ENCODE measurements around the gene RAD51B. TPM values are rescaled to one million over a fixed set of nuclear protein-coding genes. Genes with fewer than 3 reads are reported as not detected.

RAD51B gene
- total RNA-seq, 1 donor from 2014 or later = 3.3 TPM

DNA sequence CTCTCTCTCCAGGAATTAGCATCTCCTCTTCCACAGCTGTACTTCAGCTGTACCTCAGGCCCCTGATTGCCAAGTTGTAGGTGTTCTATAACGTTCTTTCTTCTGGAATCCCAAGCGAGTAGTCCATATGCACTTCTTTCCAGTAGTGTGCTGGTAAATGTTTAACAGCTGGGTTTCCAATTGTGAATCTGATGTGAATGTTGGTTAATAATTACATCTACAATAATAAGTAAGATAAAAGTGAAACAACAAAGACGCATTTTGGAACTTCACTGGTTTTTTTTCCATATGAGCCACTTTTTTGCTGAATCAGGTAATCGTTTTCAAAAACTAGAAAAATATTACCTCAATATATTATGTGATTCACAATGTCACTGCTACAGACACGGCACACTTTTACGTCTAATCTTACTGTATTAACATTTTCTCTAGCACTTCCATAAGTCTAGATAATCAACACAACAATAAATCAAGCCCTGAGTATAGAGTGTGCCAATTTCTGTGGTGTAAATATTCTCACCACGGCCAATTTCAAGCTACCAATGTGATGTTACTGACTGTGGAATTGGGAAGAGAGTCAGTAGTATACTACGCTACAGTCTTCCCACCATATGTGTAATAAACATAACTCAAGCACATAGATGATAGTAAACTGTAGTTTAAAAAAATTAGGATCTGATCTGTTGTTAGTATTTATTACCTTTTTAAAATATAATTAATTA, 860.3 kb downstream of the RAD51B start:
- peak; percentile 62 for ATAC-seq

GRCh38 chr14:68680541-68681051, 861.0 kb downstream of the RAD51B start:
- DNase-seq (ENCODE audit: low spot score) = peak; percentile 85
- ATAC-seq = peak; percentile 75

More for the DNA sequence above, 860.3 kb downstream of the RAD51B start:
- DNase-seq (ENCODE audit: low spot score) = no peak

- DNase-seq (ENCODE audit: low spot score) (no peak), ATAC-seq (no peak)
Observed at GRCh38 chr14:68681256-68682011, 861.9 kb downstream of the RAD51B start.

- DNase-seq (ENCODE audit: low spot score) (no peak), ATAC-seq (no peak)
Observed at GRCh38 chr14:68682166-68683103, 862.9 kb downstream of the RAD51B start.

GRCh38 chr14:68683326-68683725, 863.7 kb downstream of the RAD51B start:
- no peak for ATAC-seq
- DNase-seq (ENCODE audit: low spot score) = no peak

DNA sequence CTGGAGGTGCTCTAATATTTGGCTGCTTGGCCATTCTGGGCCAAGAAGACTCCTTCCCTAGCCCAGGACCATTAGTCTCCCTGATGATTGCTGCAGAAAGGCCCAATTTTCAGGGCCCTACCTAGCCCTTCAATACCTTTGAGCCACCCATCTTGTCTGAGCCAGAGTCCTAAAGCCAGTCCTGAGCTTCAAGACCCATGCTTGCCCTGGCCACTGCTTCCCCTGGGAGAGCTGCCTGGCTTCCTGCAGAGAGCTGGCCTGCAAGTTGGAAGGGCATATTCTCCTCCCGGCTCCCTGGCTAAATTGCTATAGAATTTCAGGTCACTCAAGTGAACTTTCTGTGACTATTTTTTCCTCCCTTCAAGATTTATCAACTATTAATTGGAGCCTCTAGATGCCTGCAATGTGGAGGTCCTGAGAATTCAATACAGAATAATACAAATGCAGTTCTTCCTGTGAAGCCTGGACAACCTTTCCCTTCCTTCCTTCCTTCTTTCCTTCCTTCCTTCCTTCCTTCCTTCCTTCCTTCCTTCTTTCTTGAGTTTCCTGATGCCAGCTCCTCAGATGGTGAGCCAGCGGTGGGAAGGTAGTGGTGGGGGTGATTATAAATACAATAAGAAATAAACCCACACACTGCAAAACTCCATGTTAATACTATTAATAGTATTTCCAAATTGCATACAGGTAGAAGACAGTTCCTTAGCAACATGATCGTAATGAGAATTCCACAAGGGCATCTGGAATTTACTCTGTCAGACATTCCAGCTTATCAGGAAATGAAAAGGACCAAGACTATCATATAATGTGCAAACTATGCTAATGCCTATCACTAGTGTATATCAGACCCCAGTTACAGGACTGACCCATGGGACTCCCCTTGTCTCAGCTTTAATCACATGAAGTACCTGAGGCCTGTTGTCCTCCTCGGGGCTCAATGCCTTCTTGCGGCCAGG, 865.2 kb downstream of the RAD51B start:
- ATAC-seq (no peak), DNase-seq (ENCODE audit: low spot score) (no peak)

DNA sequence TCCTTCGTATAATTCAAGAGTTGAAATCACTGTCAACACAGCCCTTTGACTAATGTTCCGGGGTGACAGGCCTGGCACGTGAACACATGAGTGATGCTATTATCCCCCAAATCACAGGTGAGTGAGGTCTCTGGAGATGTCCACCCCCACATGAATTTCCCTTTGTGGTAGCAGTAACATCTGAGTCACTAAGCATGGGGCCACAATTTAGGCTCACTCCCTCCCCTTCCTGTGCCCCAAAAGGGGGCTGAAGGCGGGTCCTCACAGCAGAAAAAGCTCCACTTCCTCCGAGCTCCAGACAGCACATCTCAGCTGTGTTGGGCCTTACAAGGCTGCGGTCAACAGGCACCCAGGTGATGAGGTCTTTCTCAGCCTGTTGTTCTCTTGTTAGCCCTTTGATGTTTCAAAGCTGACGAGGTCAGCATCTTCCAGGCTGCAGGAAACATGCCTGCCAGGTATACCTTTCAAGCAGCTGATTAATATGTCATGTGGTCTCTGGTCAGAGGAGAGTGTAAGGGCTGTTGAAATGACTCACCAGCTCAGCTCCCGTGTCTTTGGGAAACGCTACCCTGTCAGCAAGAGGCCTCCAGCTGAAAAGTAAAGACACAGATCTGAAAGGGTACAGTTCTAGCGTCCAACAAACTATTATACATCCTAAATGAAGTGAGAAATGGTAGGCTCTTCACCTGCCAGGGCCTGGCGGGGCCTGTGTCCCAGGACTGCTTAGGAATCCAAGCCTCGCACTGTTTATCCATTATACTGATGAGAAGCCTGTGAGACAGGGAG, 866.0 kb downstream of the RAD51B start:
- ATAC-seq = no peak
- DNase-seq (ENCODE audit: low spot score) = no peak

GRCh38 chr14:68686205-68686465, 866.6 kb downstream of the RAD51B start:
- no peak for DNase-seq (ENCODE audit: low spot score)
- no peak for ATAC-seq

DNA sequence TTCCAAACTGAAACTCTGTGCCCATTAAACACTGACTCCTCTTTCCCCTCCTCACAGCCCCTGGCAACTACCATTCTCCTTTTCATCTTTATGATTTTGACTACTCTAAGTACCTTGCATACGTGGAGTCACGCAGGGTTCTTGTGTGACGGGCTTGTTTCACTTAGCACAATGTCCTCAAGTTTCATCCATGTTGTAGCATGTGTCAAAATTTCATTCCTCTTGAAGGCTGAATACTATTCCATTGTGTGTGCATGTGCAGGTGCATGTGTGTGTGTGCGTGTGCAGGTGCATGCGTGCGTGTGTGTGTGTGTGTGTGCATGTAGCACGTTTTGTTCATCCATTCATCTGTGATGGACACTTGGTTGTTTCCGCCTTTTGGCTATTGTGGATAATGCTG, 867.1 kb downstream of the RAD51B start:
- no peak for ATAC-seq
- DNase-seq (ENCODE audit: low spot score) = no peak

DNA sequence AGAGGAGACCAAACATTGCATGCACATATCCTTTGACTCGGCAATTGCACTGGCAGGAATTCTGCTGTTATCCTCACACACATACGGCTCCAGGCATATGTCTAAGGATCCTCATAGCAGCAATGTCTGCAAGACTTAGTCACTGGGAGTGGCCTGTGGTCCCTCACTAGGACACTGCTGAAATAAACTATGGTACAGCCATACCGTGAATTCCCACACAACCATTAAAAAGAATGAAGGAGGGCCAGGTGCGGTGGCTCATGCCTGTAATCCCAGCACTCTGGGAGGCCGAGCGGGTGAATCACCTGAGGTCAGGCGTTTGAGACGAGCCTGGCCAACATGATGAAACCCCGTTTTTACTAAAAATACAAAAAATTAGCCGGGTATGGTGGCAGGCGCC, 868.2 kb downstream of the RAD51B start:
- ATAC-seq (no peak), DNase-seq (ENCODE audit: low spot score) (no peak)

- DNase-seq (ENCODE audit: low spot score) (no peak), ATAC-seq (no peak)
Observed at GRCh38 chr14:68688872-68689371, 869.3 kb downstream of the RAD51B start.

GRCh38 chr14:68689511-68689910, 869.9 kb downstream of the RAD51B start:
- ATAC-seq (no peak), DNase-seq (ENCODE audit: low spot score) (no peak)

DNA sequence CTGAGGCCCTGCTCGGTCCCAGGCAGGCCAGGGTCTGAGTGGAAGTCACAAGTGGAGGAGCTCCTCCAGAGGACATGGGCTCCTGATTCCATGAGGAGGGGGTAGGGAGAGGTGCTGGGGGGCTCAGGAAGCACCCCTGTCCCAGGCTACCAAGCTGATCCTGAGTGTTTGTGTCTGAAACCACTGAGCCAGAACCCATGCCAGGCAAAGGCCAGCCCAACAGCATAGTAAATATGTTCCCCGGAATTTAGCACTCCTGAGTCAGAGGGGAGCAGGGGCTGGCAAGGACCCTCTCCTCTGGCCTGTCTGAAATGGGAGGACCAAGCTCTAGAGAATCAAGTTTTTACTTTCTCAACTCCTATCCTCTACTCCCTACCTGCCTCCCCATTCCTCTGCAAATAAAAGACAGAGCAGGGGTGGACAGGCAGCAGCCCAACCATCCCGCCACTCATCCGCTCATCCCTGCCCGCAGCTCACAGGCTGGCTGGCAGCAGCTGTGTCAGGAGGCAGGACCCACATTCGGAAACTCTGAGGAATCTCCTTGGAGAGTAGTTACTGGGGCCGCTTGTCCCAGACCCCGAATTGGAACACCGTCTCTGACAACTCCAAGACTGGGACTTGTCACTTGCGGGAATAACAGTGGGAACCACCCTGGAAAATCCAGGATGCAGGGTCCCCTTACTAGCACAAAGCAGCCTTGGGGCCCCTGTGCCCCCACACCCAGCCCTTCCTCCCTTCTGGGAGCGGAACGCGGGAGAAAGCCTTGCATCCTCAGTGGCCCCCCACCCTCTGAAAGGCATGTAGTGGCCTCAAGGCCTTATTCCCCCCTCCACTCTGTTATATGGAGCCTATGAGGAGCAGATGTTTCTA, 870.7 kb downstream of the RAD51B start:
- DNase-seq (ENCODE audit: low spot score) (no peak), ATAC-seq (no peak)

DNA sequence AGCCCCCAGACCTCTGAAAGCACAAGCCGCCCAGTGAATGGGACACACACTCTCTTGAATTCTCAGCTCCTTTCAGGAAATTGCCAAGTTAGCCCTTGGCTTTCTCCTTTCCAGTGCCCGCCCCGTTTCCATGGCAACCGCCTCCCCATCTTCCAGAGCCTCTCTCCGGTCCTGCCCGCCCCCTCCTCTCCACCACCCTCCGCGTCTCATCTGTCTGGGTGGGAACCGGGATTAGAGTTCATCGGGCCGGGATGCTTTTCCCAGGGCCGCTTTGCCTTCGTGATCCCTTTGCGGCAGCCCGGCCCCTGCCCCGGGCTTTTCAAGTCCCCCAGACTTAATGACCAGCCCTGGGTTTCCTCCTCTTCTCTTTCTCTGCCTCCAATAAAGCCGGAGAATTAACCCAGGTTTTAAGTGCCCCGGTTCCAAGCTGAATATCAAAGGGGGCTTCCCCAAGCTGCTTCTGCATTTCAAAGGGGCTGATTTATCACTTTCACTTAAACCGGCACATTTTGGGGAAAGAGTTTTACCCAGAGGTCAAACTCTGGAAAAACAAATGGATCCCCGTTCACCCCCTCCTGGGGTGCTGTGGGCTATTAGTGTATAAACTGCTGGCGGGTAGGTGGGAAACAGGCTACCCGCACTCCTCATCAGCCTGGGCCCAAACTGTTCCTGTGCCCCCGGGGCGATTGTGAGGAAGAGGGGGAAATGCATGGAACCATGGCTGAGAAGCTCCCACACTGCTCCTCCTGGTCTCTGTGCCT, 871.6 kb downstream of the RAD51B start:
- DNase-seq (ENCODE audit: low spot score) (no peak), ATAC-seq (no peak)

DNA sequence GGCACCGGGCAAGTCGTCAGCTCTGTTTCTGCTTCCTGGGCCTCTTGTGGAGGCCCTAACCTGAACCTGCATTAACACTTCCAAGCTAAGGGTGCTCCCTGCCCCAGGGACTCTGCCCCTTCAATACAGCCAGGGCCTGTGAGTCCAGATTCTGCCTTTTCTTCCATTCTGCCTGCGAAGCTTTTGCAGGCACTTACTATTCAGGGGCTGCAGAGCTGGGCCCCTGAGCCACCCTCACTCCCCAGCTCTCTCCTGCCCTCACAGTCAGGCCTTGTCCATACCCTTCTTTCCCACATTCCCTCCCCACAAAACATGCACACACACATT, 872.2 kb downstream of the RAD51B start:
- ATAC-seq (no peak), DNase-seq (ENCODE audit: low spot score) (no peak)

DNA sequence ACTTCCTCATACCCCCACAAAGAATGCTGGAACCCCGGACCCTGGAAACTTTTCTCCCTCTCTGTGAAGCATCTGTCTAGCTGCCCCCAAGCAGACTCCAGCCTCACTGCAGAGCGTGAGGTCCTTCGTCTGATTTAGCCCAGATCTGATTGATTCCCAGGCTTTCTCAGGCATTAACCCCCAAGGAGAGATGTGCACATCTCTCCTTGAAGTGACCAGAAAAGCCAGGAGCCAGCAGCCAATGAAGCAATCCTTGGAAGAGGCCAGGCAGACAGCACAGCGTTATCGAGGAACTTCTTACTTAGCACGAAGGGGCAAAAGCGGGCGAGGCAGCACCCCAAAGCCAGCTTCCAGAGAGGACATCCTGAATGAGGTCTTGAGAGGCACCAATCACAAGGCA, 872.6 kb downstream of the RAD51B start:
- ATAC-seq (no peak), DNase-seq (ENCODE audit: low spot score) (no peak)

DNA sequence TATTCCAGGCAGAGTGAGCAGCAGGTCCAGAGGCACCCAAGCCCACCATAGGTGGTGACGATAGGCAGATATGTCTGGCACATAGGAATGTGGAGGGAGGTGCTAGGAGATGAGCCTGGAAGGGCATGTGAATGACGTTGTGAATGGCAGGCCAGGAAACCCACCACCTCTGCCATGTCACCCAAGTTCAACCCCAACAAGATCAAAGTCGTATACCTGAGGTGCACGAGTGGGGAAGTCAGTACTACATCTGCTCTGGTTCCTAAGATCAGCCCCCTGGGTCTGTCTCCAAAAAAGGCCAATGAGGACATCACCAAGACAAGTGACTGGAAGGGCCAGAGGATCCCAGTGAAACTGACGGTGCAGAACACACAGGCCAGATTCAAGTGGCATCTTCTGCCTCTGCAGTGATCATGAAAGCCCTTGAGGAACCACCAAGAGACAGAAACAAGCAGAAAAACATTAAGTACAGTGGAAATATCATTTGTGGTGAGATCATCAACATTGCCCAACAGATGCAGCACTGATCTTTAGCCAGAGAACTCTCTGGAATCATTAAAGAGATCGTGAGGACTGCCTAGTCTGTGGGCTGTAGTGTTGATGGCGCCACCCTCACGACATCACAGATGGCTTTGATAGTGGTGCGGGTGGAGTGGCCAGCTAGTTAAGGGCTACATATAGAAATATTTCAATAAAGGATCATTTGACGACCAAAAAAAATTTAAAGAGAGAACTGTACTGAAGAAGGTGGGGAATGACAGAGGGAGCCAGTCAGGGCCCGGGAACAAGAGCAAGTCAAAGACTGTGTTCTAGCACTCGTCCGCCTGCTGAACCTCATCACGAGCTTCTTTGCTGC, 873.6 kb downstream of the RAD51B start:
- ATAC-seq (no peak), DNase-seq (ENCODE audit: low spot score) (no peak)

Data from left lobe of liver (tissue), 2 donors.